AG04450 (cell line): ENCODE data around the gene RIC3. TPM values are rescaled to one million over a fixed set of nuclear protein-coding genes. Genes with fewer than 3 reads are reported as not detected.
A peak's percentile ranks its signal among the peaks of the same experiment; 100 is the strongest.

Experiments
- CTCF ChIA-PET: fragments of 300-600, 350-600 bp; formaldehyde crosslinking; extraction: SDS; loops from one replicate; lab custom pipeline; 2022; ENCODE audit warnings: antibody characterized with exemption, inconsistent platforms; lab: Charles Lee
- POLR2A ChIA-PET: fragments of 350-600 bp; formaldehyde crosslinking; extraction: SDS; loops from one replicate; lab custom pipeline; 2021; ENCODE audit warnings: antibody characterized with exemption, inconsistent platforms; lab: Yijun Ruan, JAX
- DNase-seq: peaks from one replicate; pipeline ENCODE4 v3.0.0-alpha.2; 2011; ENCODE audit warnings: low read depth, low spot score
- H3K27ac ChIP-seq: one replicate; pipeline ENCODE4 v1.5.1; 2012; ENCODE audit warnings: low read depth, low read length, control low read depth
- H3K27me3 ChIP-seq: one replicate; pipeline ENCODE4 v1.6.0; 2012; ENCODE audit warnings: low read length; ENCODE audit not compliant: control insufficient read depth, insufficient read depth
- H3K4me3 ChIP-seq: 2 replicates; pipeline ENCODE4 v1.5.1; 2011; ENCODE audit warnings: mild to moderate bottlenecking, low read depth, low read length, control low read depth
- H3K9me3 ChIP-seq: 2 replicates; pipeline ENCODE4 v1.5.1; 2012; ENCODE audit warnings: low read length; ENCODE audit not compliant: control insufficient read depth, insufficient read depth
- CTCF ChIP-seq: IDR thresholded peaks from 2 replicates; pipeline ENCODE4 v1.5.1; 2011; ENCODE audit warnings: low read depth, low read length, control low read depth, inconsistent platforms
- polyA plus RNA-seq: library from polyadenylated mRNA; depleted of rRNA; stranded (reverse); fragments of >200 nt; gene quantifications from 2 replicates; pipeline ENCODE4 v1.2.3, GENCODE V29; 2011

The RIC3 gene
- polyA plus RNA-seq, 1 experiment, result not detected

- POLR2A ChIA-PET, result interaction anchor here (0.8 to 1.0 kb wide), 2 partner anchors 93 to 112 kb away, joined by 3 to 4 read pairs; partner anchors contain the start of gene EIF3F
- Histone ChIP-seq H3K27ac (no peak overlapping the region), H3K27me3 (no peaks in the 10 kb centered on the region), H3K9me3 (no peaks in the 10 kb centered on the region), H3K4me3 (no peak overlapping the region)
- CTCF ChIA-PET, result interaction anchor here (0.6 to 21.0 kb wide), 66 partner anchors 9 to 1002 kb away, joined by 3 to 992 read pairs (median 6); partner anchors contain the start of genes EIF3F and TUB
- peak; percentile 65 for DNase-seq
- TF ChIP-seq CTCF, result peak; percentile 93
These were observed 69.4 kb downstream of the RIC3 start for GRCh38 chr11:8099291-8099899.

DNA sequence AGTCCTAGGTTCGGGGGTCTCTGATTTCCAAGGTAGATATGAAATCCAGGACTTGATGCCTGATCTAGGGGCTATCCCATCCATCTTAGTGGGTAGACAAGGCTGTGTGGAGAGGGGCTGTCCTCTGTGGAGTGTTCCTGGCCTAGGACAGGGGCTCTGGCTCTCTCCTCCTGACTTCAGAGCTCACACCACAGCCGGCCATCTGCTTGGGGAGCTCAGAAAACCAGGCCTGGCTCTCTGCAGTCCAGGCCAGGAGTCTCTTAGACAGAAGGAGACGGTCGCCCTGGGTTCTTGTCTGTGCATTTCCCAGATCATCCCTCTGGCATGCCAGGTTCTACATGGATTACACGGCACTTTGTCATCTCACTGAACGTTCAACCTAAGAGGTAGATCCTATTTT, 69.9 kb downstream of the RIC3 start:
- CTCF ChIA-PET, result interaction anchor here (0.6 to 21.0 kb wide), 58 partner anchors 8 to 1001 kb away, joined by 3 to 992 read pairs (median 6); partner anchors contain the start of genes EIF3F and TUB
- DNase-seq, result no peak
- no peak for TF ChIP-seq CTCF
- POLR2A ChIA-PET, result interaction anchor here (0.8 kb wide), 1 partner anchor 112 kb away, joined by 3 read pairs; the partner anchor contains the start of gene EIF3F
- Histone ChIP-seq H3K9me3 (no peaks in the 10 kb centered on the region), H3K4me3 (no peak overlapping the region), H3K27ac (no peak overlapping the region), H3K27me3 (no peaks in the 10 kb centered on the region)

GRCh38 chr11:8098361-8098760, 70.5 kb downstream of the RIC3 start:
- DNase-seq, result peak; percentile 20
- Histone ChIP-seq H3K9me3 (no peaks in the 10 kb centered on the region), H3K4me3 (no peak overlapping the region), H3K27me3 (no peaks in the 10 kb centered on the region), H3K27ac (peak overlapping the region; percentile 52)
- POLR2A ChIA-PET, result no interaction called here
- CTCF ChIA-PET, result interaction anchor here (0.7 to 21.0 kb wide), 31 partner anchors 8 to 1077 kb away, joined by 3 to 992 read pairs (median 16); partner anchors contain the start of genes EIF3F and TUB
- no peak for TF ChIP-seq CTCF

DNA sequence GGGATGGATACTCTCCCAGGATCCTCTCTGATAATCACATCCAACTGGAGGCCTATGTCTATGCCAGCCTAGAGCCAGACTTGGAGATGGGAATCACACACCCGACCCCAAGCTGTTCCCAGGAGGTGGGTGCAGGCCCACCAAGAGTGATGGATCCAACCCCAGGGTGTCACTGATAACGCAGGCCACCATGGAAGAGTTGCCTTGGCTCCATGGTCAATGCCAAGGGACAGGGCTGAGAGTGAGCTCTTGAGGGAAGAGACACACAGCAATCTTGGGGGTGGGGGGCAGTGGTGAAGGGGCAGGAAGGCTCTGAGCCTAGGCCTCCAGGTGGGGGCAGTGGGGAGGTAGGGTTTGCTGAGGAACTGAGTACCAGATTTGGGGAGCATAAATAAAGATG, 70.9 kb downstream of the RIC3 start:
- no peak for DNase-seq
- no peak for TF ChIP-seq CTCF
- Histone ChIP-seq H3K27ac (no peak overlapping the region), H3K9me3 (no peaks in the 10 kb centered on the region), H3K4me3 (no peak overlapping the region), H3K27me3 (no peaks in the 10 kb centered on the region)
- ChIA-PET POLR2A (no interaction called here), CTCF (interaction anchor here (0.7 to 21.0 kb wide), 13 partner anchors 11 to 1077 kb away, joined by 3 to 992 read pairs (median 47); partner anchors contain the start of genes EIF3F and TUB)

DNA sequence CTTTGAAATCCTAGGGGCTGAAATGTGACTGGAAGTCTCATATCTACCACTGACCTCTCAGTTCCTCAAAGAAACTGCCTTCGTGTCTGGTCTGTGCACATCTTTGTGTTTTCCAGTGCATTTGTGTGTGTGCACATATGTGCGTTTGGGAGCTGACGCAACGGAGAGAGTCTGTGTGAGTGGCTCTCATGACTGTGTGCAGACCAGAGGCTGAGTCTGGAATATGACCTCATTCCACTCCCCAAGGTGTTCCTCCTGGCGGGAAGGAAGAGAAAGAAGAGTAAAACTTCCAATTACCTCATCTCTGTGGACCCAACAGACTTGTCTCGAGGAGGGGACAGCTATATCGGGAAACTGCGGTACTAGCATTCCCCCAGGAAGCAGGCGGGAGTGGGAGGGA, 71.4 kb downstream of the RIC3 start:
- Histone ChIP-seq H3K27me3 (no peaks in the 10 kb centered on the region), H3K4me3 (no peak overlapping the region), H3K9me3 (no peaks in the 10 kb centered on the region), H3K27ac (no peak overlapping the region)
- no peak for DNase-seq
- POLR2A ChIA-PET, result no interaction called here
- CTCF ChIA-PET, result interaction anchor here (0.7 to 21.0 kb wide), 8 partner anchors 10 to 1077 kb away, joined by 7 to 992 read pairs (median 58); partner anchors contain the start of genes EIF3F and TUB
- TF ChIP-seq CTCF, result no peak
